SH-SY5Y (cell line): ENCODE results near the gene FNDC10.

Experiments
- GATA2 ChIP-seq: IDR thresholded peaks from 2 replicates; pipeline ENCODE4 v1.6.1; 2011; ENCODE audit warnings: mild to moderate bottlenecking, low read depth, low read length
- GATA3 ChIP-seq: IDR thresholded peaks from 2 replicates; pipeline ENCODE4 v1.6.1; 2011; ENCODE audit warnings: low read depth, mild to moderate bottlenecking, low read length, moderate library complexity

The FNDC10 gene

DNA sequence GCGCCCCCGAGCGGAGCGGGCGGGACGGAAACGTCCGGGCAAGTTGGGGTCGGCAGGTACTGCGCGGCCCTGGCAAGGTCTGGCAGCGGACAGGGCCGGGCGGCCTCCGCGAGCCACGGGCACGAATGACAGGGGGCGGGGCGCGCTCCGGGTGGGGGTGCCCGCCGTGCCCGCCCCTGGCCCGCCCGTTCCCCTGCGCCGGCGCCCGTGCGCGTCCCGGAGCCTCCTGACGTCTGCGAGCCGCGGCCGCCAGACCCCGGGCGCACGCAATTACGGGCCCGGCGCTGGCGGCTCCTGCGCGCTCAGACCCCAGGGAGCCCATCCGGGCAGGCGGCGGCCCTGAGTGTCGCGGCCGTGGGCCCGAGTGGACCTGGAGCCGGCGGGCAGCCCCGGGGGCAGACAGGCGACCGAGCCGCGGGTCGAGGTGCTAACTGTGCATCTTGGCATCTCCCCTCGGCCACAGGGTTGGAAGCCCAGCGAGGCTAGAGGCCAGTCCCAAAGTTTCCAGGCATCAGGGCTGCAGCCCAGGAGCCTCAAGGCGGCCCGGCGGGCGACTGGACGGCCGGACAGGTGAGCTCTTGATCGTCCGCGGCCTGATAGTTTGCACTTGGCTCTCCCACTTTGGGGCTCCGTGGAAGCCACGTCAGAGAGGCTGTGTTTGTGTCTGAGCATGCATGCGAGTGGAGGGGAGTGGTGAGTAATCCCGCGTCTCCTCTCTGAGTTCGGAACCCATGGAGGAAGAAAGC lies 16.3 kb upstream of the FNDC10 start:
- TF ChIP-seq GATA2 (no peak), GATA3 (no peak)

- TF ChIP-seq GATA3 (no peak), GATA2 (no peak)
These were observed 15.5 kb upstream of the FNDC10 start, which contains the start of gene MIB2 for GRCh38 chr1:1615256-1616044. MIB2 (plus strand) TSS chr1:1615500; CDS start chr1:1623453, 7,953 bp downstream.

DNA sequence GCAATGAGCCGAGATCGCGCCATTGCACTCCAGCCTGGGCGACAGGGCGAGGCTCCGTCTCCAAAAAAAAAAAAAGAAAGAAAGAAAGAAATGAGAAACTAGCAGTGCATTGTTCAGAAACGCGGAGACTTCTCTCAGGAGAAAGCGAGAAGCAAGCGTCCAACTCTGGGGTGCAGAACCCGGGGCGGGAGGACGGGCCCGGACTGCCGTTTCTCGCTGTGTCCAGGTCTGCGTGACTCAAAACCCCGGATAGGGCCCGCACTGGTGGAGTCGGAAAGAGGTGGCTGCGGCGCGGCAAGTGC lies 15.0 kb upstream of the FNDC10 start:
- TF ChIP-seq GATA3, result no peak
- no peak for TF ChIP-seq GATA2

GRCh38 chr1:1614204-1614953 lies 14.4 kb upstream of the FNDC10 start:
- TF ChIP-seq GATA2, result no peak
- TF ChIP-seq GATA3, result no peak

DNA sequence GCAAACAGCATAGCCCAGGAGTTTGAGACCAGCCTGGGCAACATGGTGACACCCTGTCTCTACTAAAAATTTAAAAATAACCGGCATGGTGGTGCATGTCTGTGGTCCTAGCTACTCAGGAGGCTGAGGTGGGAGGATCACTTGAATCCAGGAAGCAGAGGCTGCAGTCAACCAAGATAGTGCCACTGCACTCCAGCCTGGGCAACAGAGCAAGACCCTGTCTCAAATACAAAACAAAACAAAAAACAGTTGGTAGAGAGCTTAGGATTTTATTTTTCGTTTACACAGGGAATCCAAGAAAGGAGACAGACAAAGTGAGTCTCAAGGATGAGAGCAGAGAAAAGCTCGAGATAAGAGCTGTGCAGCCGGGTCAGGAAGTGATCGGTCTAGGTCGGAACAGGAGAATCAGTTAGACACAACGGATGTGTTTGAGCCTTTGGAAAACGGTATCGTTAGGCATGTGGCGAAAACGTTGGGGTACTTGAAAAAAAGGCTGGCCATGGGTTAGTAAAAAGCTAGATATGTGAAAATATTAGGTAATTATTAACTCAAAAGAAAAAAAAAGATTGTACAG lies 13.7 kb upstream of the FNDC10 start:
- TF ChIP-seq GATA2 (no peak), GATA3 (no peak)

- TF ChIP-seq GATA2, result no peak
- TF ChIP-seq GATA3, result no peak
These were observed 12.1 kb upstream of the FNDC10 start for GRCh38 chr1:1612104-1612400.

GRCh38 chr1:1610796-1611195 lies 10.9 kb upstream of the FNDC10 start:
- TF ChIP-seq GATA3 (no peak), GATA2 (no peak)

GRCh38 chr1:1609822-1610485 lies 10.0 kb upstream of the FNDC10 start:
- TF ChIP-seq GATA3 (no peak), GATA2 (no peak)

DNA sequence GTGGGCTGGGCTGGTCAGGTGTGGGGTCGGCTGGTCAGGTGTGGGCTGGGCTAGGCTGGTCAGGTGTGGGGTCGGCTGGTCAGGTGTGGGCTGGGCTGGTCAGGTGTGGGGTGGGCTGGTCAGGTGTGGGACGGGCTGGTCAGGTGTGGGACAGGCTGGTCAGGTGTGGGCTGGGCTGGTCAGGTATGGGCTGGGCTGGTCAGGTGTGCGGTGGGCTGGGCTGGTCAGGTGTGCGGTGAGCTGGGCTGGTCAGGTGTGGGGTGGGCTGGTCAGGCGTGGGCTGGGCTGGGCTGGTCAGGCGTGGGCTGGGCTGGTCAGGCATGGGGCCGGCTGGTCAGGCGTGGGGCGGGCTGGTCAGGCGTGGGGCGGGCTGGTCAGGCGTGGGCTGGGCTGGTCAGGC lies 6.3 kb upstream of the FNDC10 start:
- no peak for TF ChIP-seq GATA2
- TF ChIP-seq GATA3, result no peak

- TF ChIP-seq GATA3 (no peak), GATA2 (no peak)
These were observed 5.8 kb upstream of the FNDC10 start for GRCh38 chr1:1605724-1606123.

GRCh38 chr1:1605034-1605591 lies 5.2 kb upstream of the FNDC10 start:
- TF ChIP-seq GATA2 (no peak), GATA3 (no peak)

- TF ChIP-seq GATA3 (no peak), GATA2 (no peak)
These were observed 4.6 kb upstream of the FNDC10 start for GRCh38 chr1:1604374-1605033.
